GM21619 (cell line): Measurements from ENCODE around the gene ANKS1B.
"Not testable (repeated sequence)": the region's sequence is repeated elsewhere in the genome, so short reads cannot be mapped to it uniquely, and the experiment has no call there.

Source experiments
- ATAC-seq: cut with Tn5 transposase; IDR thresholded peaks from one replicate; pipeline ENCODE4 v1.9.1; 2021; ENCODE audit not compliant: unreplicated experiment

The ANKS1B gene

DNA sequence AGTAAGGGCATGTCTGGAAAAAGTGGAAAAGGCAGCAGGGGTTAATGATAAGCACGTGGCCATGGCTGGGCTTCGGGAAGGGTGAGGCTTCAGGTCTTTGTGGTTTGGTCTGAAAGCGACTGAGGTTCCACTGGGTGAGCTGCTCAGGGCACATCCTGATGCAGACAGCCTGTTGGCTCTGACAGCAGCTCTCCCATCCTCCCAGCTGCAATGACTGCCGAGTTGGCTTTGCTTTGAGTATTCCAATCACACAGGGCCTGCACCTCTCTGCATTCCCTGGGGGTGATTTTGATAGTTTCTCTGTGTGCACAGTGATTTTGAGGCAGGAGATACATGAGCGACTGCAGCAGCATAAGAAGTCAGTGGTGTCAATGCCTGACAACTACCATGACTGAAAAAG is 948.9 kb downstream of the ANKS1B start:
- no peak for ATAC-seq

DNA sequence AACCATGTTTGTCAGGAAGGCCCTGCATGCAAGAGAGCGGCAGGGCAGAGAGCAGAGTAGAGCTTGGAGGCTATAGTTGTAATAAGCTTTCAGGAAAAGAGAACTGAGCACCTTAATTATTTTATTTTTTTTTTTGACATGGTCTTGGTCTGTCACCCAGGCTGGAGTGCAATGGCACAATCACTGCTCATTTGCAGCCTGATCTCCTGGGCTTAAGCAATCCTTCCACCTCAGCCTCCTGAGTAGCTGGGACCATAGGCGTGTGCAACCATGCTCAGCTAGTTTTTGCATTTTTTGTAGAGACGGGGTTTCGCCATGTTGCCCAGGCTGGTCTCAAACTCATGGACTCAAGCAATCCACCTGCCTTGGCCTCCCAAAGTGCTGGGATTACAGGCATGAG is 950.5 kb downstream of the ANKS1B start:
- ATAC-seq, result not testable (repeated sequence)

DNA sequence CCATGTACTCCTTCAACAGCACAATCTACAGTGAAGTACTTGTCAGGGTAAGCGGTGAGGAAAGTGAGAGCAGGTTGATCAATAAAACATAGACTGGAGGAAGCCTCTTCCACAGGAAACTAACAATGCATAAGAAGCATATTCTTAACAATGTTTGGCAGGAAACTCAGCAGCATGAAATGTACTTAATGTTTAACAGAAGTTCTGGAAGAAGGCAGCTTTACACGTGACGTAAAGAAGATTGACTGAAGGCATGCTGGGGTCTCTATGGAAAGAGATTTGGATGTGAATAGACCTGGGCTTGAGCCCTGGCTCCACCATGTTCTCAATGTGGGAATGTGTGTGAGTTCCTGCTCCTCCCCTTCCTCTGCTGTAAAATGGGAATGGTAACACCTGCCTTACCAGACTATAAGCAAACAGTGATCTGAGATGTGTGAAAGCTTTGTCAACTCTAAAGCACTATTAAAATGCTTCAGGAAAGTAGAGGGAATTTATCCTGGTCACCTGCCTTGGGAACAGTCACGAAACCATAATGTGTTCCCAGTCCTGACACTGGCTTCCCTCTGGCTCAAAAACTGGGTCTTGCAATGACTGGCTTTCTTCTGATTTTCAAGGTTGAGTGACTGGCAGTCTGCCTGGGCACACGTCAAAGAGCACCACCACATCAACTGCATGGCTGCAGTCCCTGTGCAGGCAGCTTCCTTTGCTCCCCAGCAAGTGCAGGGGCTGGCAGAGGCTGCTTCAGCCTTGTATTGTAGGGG is 955.0 kb downstream of the ANKS1B start:
- no peak for ATAC-seq

DNA sequence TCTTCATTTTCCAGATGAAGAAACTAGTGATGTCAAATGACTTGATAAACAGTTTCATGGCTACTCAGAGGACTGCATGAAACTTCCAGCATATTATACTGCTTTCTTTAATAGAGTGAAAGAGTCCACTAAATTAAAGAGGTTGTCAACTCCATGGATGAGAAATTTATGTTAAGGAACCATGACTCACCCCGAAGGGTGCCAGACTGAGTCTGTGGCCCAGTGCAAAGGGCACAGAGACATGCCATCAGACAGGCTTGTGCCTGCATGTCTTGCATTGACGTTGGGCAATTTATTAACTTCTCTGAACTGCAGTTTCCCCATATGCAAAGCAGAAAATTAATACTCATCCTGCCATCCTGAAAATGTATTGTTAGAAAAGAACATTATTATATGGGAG is 957.3 kb downstream of the ANKS1B start:
- no peak for ATAC-seq

DNA sequence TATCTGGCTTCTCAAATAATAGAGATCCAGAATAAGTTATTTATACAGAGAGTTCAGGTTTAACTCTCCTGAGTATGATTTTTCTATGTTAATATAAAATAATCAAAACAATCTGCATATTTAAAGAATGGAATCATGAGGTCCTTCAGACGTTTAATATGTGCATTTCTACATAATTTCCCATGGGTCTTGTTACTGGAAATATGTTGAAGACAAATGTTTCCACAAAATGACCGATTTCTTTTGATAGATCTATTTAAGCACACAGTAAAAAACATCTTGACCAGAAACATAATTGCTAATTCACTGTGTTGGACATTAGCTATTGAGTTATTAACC is 957.7 kb downstream of the ANKS1B start:
- ATAC-seq, result no peak

DNA sequence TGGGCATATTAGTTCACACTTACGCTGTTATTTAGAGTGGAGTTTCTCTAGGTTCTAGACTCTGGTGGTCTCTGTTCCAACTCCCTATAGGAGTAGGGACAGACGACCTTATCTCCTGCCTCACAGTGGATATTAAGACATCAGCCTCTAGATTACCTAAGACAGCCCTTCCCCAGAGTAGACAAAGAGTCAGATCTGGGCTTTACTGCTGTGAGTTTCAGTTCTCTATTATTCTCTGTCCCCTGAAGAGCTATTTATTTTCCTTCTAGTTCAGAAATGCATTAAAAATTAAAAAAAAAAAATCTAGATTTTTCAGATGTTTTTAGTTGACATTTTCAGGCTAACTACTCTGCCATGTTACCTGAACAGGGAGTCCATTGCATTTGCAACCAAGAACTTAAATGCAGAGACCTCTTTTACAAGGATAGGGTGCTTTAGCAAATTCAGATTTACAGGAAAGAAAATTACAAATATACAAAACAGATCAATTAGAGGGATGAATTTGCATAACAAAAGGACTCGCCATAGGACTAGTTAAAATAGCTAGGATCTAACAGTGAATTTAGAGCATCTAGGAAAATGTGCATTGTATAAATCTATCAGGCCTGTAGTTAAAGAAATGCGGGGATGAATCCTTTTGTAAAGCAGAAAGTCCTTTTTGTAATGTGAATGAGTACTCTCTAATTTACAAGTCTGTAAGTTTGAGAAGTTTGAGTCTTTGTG is 958.2 kb downstream of the ANKS1B start:
- ATAC-seq, result peak; percentile 53

DNA sequence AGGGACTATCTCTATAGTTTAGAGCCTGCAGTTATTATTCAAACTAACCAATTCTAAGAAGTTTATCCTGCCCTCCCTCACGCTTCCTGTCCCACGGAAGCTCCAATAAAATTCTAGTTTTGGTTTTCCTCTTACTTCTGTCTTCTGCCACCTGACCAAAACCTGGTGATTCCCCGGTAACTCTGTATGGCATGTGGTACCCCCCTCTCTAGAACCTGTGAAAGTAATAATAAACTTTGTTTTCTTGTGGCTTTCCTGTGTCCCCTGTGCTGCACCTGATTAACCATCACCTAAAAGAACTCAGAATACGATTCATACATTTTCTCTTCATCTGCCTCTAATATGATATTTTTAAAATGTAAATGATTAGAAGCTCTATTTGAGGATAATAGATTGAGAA is 959.9 kb downstream of the ANKS1B start:
- ATAC-seq, result no peak

DNA sequence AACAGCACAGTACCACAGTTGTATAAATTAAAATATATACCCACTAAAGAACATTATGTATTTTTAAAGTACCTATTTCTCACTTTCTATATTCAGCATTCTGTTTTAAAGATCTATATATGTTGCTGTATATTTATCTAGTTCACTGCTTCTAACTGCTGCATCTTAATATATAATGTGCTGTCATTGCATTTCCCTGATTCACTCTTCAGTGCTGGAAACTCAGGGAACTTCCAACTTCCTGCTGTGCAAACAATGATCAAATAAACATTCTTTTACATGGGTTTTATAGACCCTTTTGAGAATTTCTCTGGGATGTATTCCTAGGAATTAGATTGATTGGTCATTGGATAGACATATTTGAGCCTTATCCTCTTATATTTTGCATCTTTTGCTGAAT is 960.5 kb downstream of the ANKS1B start:
- no peak for ATAC-seq

DNA sequence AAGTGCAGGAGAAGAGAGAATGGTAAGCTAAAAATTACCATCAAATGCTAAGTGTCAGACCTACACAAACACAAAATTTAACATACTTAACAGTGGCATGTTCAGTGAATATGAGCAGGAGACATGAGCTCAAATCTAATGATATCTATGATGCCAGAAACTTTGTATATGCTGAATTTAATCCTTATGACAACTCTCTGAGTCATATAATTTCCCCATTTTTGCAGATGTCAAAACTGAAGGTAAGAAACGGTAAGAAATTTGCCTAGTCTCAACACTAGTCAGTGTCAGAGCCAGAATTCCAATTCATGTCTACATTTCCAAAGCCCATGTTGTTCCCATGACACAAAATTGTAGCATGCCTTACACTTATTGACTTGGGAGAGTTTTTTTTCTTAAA is 963.9 kb downstream of the ANKS1B start:
- ATAC-seq, result no peak

DNA sequence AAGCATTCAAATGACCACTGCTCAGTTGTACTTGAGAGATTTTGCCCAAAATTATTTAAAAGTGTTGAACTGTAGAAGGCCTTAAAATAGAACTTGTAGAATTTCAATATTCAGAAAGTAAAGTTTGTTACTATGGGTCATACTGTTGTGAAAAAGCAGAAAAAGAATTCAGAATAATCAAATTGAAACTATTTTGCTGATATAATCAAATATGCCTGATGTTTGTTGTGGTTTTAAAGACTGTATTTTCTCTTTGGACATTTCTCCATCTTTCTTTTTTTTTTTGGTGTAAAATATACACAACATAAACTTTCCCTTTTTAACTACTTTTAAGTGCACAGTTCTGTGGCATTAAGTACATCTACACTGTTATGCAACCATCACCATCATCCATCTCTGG is 964.9 kb downstream of the ANKS1B start:
- ATAC-seq, result no peak

DNA sequence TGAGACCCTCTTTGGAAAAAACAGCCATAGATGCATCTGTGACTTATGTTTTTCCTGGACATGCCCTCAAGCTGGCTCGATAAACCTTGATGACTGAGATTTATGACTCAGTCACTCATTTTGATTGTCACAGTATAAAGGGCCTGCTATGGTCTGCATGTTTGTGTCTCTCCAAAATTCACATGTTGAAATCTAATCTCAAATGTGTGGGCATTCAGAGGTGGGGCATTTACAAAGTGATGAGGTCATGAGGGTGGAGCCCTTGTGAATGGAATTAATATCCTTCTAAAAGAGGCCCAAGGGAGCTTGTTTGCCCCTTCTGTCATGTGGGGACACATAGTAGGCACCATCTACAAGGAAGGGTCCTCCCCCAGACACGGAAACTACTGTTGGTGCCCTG is 966.8 kb downstream of the ANKS1B start:
- ATAC-seq, result no peak

DNA sequence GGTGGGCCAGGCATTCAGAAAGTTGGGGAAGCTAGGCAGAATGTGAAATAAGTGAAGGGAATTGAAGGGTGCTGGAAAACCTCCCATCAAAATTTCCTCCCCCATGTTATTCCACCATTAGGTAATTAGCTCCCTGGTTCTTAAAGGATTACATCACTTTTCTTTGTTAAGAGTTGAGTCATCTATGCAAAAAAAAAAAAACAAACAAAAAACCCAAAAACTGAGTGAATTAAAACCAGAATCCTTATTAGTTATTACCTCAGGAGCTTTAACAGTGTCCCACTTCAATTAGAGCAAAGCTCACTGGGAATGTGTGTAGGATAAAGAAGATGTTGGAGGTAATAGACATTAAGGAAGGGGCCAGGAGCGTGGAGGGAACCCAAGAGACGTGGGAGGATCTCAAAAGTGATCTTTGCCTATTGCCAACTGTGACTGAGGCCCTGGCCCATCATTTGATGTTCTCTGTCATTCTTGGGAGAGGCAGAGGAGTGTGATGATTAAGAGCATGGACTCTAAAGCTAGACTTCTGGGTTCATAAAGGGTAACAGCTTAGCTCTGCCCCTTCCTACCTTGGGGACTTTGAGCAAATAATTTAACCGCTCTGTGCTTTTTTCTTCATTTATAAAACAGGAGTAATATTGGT is 975.0 kb downstream of the ANKS1B start:
- ATAC-seq, result no peak

DNA sequence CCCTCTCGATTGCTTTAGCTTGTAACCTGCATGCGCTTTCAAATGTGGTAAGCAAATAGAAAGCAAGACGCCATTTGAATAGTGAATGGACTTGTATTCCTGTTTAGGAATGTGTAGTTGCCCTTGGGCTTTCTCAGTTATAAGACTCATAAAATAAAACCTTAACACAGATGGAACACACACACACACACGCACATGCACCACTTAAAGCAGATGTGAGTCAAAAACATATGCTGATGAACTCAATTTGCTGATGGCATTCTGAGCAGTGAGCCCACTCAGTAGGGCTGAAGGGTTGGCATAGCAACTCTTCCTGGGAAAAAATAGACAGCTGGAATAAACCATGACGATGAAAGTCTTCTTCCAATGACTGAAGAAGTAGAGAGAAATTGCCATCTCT is 979.1 kb downstream of the ANKS1B start:
- ATAC-seq, result no peak

DNA sequence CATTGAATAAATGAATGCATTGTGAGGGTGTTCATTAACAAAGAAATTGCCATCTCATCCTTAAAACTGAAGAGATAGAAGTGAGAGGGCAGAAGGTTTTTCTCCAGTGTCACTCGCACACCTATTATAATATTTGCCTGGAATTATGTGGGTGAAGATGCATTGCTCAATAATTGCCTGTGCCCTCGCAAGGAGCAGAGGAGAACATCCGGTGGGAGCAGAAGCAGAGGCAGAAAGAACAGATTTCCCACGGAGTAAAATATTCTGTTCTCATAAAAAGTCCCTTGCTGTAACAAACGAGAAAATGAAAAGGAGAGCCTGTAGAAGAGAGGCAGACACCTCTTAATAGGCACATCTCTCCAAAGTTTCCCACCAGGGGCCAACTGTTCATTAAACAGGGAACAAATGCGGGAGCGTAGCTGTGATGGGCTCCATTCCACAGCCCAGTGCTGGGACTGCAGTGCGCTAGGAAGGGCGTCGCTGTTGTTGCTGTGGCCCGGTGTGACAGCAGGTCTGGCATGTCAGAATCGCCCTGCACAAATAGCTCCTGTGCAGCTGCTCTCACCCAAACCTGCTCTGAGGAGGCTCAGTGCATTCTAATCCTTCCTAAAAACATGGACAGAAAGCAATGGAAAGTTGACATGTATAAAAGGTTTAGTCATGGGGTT is 979.8 kb downstream of the ANKS1B start:
- no peak for ATAC-seq

DNA sequence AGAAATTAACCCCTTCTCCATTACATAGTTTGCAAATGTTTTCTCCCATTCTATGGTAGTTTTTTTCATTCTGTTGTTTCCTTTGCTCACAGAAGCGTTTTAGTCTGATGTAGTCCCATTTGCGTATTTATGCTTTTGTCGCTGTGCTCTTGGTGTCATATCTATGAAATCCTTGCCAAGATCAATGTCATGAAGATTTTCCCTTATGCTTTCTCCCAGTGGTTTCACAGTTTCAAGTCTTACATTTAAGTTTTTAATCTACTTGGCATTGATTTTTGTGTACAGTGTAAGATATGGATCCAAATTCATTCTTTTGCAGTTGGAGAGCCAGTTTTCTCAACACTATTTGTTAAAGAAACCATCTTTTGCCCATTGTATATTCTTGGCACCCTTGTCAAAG is 982.0 kb downstream of the ANKS1B start:
- no peak for ATAC-seq

DNA sequence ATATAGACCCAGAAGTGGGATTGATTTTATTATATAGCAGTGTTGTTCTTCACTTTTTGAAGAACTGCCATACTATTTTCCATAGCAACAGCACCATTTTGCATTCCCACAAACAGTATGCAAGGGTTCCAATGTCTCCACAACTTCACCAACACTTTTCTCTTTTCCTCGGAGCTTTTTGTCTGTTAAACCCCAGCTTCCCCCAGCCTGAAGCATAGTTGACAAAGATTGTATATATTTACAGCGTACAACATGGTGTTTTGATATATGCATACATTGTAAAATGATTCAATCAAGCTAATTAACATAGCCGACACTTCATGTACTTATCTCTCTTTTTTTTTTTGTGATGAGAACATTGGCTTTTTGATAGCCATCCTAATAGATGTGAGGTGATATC is 982.6 kb downstream of the ANKS1B start:
- ATAC-seq, result no peak

DNA sequence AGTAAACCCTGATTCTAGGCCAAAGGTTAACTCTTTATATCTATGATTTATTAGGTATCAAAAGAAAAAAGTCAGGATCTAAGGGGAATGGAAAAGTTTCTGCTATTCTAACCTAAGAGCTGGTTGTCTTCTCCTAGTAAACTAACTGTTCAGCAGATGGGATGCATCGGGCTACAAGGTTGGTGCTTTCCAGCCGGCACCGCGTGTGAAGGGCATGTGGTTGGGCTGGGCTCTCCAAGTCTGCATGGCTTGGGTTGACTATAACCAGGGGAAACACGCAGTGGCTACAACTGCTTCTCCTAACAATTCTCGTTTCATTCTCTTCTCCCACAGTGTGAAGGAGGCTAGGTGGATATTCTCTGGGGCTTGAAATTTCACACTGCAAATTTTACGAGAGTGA is 985.2 kb downstream of the ANKS1B start:
- no peak for ATAC-seq

DNA sequence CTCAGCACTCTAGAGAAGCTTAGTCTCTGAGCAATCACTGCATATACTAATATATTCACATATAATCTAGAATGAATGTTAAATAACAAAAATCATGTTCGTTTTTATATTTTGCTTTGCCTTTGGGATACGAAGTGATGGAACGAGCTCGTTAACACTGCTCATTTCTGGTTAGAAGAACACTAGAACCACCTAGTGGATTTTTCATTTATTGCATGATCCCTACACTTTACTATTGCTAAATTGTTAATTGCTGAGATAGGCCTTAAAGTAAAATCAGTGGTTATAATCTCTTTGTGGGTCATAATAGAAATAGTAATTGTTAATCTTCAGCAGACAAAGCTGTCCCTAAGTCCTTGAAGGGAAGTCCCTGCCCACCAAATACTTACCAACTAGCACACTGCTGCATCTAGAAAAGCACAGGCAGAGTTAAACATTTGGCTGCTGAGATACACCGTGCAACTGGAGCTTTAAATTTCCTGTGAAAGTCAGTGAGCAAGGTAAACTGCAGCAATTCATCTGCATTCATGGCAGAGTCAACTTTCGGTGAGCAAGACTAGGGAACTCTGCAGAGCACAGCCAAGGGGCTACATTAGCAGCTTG is 985.9 kb downstream of the ANKS1B start:
- peak; percentile 90 for ATAC-seq

DNA sequence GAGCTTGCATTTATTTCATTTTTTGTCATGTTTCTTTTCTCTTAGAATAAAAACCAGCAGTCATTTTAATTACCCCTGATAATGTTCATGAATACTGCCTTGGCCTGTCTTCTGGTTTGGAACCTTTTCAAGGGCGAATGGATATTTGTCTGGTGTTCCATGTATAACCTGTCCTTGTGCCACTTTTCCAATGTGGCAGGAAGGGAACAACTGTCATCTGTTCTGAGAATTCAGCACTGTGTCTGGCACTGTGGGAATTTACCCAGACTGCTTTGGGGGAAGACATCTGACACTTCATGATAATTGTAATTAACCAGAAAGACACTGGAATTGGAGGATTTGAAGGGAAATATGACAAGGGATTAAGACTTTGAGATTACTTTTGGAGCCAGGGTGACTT is 986.8 kb downstream of the ANKS1B start:
- ATAC-seq, result no peak

DNA sequence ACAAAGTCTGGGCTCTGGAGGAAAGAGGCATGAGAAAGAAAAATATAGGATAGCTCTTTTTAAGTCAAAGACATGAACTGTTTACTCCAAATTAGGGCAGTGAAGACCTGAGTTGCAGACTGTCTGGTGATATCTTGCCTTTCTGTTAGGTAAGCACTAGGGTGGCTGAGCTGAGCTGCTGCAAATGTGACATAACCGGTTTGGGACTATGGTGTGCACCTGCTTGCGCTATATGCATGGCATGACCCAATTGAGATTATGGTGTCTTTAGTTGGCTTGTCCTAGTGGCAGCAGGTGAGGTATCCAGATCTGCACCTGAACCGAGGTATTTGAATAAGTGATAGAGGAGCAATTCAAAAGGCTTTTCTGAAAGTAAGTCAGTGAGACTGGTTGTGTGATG is 994.1 kb downstream of the ANKS1B start:
- ATAC-seq, result no peak

DNA sequence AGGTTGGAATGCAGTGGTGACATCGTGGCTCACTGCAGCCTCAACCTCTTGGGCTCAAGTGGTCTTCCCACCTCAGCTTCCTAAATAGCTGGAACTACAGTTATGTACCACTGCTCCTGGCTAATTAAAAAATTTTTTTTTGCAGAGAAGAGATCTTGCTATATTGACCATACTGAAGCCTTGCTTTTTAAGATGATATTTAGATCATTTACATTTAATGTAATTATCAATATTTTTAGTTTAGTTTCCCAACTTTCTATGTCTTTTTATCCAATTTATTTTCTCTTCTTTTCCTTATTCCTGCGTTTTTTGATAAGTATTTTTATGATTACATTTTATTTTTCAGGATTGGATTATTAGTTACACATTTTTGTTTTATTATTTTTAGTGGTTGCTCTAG is 999.6 kb downstream of the ANKS1B start:
- ATAC-seq, result no peak
